ENCODE measurements around the gene MGST3. TPM values are rescaled to one million over a fixed set of nuclear protein-coding genes. Genes with fewer than 3 reads are reported as not detected.
A peak's percentile ranks its signal among the peaks of the same experiment; 100 is the strongest.
"Not testable (repeated sequence)": the region's sequence is repeated elsewhere in the genome, so short reads cannot be mapped to it uniquely, and the experiment has no call there.

MGST3 gene
- 100 to 1,000 TPM; 199 to 230 TPM for total RNA-seq
- 100 to 1,000 TPM; 203 to 277 TPM for polyA plus RNA-seq
- long read RNA-seq, donor 1, transcript MGST3-207 (2 exons, 1,002 nt), result minor isoform, 10 of 97 reads
- long read RNA-seq, donor 1, transcript MGST3-213 (1 exons, 3,101 nt), result minor isoform, 8 of 97 reads
- long read RNA-seq, donor 1, transcript MGST3-205 (6 exons, 1,015 nt), result major isoform, 63 of 97 reads
- long read RNA-seq, donor 1, partial matches to known transcripts, result 0 of 97 reads
- long read RNA-seq, donor 1, other reads (novel, unspliced or antisense), result 12 of 97 reads
- long read RNA-seq, donor 2, transcript MGST3-205 (6 exons, 1,015 nt), result major isoform, 53 of 65 reads
- long read RNA-seq, donor 2, partial matches to known transcripts, result 3 of 65 reads
- long read RNA-seq, donor 2, other reads (novel, unspliced or antisense), result 6 of 65 reads

DNA sequence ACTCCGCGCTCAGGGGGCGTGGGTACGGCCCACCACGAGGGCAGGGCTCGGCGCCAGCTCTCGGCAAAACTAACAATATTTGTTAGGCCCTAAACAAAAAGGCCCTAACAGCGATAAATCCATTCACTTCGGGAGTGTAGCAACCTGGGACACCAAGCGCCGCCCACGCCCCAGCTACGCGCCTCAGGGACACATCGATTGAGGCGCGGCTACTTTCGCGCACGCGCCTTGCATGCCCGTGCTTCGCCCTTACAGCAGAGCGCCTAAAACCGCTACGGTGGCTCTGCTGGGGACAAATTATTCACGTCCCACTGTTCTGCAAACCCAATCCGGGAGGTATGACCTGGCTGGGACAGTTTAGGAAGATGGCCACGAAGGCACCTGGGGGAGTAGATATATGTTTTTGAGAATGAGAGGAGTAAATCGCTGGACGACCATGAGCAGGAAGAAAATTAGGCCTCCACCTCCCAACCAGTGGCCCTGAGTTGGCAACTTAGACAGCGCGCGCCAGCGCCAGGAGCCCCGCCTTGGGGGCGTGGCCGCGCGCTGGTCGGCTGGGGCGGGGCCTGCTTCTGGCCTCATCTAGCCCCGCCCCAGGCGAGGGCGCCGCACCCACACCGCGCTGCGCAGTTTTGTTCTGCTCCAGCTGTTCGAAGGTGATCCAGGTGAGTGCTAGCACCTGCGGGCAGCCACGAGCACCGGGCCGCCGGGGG lies at the start of gene MGST3:
TSS of gene MGST3 (plus strand) at position 606 of the 713 bp plus-strand sequence. CDS start 18,614 bp downstream, outside the sequence.
- no peaks in the 10 kb centered on the region for H3K27me3 ChIP-seq (ENCODE audit: control insufficient read depth in 1 of 2, insufficient read depth in 2 of 2, low read length in 1 of 2)
- no peaks in the 10 kb centered on the region for H3K9me3 ChIP-seq (ENCODE audit: control insufficient read depth, low read length)
- ATAC-seq (ENCODE audit: low FRiP score), result peak; percentile 98
- H3K36me3 ChIP-seq (ENCODE audit: control insufficient read depth in 1 of 2, insufficient read depth in 2 of 2, low read length in 1 of 2), result peaks cover 0 to 3% of the 10 kb centered on the region in 2 donors
- DNase-seq, result peak; percentile 95 to 98
- H3K4me3 ChIP-seq (ENCODE audit: low read length in 2 of 2), result peak within 1 kb of the TSS; percentile 84 to 93
- intact Hi-C loops (cut with DNase I), result loop anchor here in 1 of 2 donors (2.0 to 10.0 kb wide), 5 partner anchors 33 to 268 kb away; partner anchors contain the start of genes ALDH9A1, TMCO1 and UCK2
- H3K27ac ChIP-seq (ENCODE audit: low read depth in 1 of 2, low read length in 2 of 2), result peak within 1 kb of the TSS; percentile 33 to 92
- no peaks in the 10 kb centered on the region for H3K4me1 ChIP-seq (ENCODE audit: control insufficient read depth in 1 of 2, insufficient read depth in 2 of 2, low read length in 2 of 2)
- WGBS, 2 donors, result 0 to 1% methylated on average over 49 to 56 of the region's 56 CpGs

DNA sequence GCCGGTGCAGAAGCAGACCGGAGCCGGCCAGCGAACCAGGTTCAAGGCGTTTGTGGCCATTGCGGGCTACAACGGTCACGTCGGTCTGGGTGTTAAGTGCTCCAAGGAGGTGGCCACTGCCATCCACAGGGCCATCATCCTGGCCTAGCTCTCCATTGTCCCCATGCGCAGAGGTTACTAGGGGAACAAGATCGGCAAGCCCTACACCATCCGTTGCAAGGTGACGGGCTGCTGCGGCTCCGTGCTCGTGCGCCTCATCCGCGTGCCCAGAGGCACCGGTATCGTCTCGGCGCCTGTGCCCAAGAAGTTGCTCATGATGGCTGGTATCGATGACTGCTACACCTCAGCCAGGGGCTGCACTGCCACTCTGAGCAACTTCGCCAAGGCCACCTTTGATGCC lies 49.1 kb upstream of the MGST3 start:
- H3K9me3 ChIP-seq (ENCODE audit: control insufficient read depth, low read length), result peaks cover 1% of the 10 kb centered on the region
- no peak overlapping the region for H3K4me3 ChIP-seq (ENCODE audit: low read length in 2 of 2)
- ATAC-seq (ENCODE audit: low FRiP score), result no peak
- intact Hi-C loops (cut with DNase I), result no loop called here
- WGBS, 2 donors, result 96 to 97% methylated on average over 25 of the region's 25 CpGs
- no peak overlapping the region for H3K27ac ChIP-seq (ENCODE audit: low read depth in 1 of 2, low read length in 2 of 2)
- no peak for DNase-seq
- H3K4me1 ChIP-seq (ENCODE audit: control insufficient read depth in 1 of 2, insufficient read depth in 2 of 2, low read length in 2 of 2), result no peaks in the 10 kb centered on the region
- no peaks in the 10 kb centered on the region for H3K27me3 ChIP-seq (ENCODE audit: control insufficient read depth in 1 of 2, insufficient read depth in 2 of 2, low read length in 1 of 2)
- H3K36me3 ChIP-seq (ENCODE audit: control insufficient read depth in 1 of 2, insufficient read depth in 2 of 2, low read length in 1 of 2), result no peaks in the 10 kb centered on the region

DNA sequence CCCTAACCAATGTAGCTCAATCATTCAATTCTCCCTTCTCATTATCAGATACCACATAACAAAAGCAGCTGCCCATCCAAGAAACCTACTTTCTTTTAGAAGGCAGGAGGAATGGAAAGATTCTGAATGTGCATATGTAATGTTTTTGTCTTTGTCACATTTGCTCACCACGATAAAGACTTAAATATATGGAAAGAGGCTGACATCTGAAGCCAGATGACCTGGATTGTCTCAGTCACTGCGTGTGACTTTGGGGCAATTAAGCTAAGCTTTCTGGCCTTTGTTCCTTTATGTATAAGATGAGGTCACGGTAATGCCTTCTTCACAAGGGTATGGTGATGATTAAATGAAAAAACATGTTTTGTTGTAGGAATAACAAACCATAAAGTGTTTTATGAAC lies 44.6 kb upstream of the MGST3 start:
- WGBS, 2 donors, result 66 to 77% methylated on average over 3 of the region's 3 CpGs
- Histone ChIP-seq H3K4me3 (ENCODE audit: low read length in 2 of 2) (no peak overlapping the region), H3K9me3 (ENCODE audit: control insufficient read depth, low read length) (peaks cover 1% of the 10 kb centered on the region), H3K4me1 (ENCODE audit: control insufficient read depth in 1 of 2, insufficient read depth in 2 of 2, low read length in 2 of 2) (no peaks in the 10 kb centered on the region), H3K36me3 (ENCODE audit: control insufficient read depth in 1 of 2, insufficient read depth in 2 of 2, low read length in 1 of 2) (no peaks in the 10 kb centered on the region), H3K27ac (ENCODE audit: low read depth in 1 of 2, low read length in 2 of 2) (no peak overlapping the region), H3K27me3 (ENCODE audit: control insufficient read depth in 1 of 2, insufficient read depth in 2 of 2, low read length in 1 of 2) (no peaks in the 10 kb centered on the region)
- ATAC-seq (ENCODE audit: low FRiP score) (no peak), DNase-seq (no peak)
- intact Hi-C loops (cut with DNase I), result no loop called here

DNA sequence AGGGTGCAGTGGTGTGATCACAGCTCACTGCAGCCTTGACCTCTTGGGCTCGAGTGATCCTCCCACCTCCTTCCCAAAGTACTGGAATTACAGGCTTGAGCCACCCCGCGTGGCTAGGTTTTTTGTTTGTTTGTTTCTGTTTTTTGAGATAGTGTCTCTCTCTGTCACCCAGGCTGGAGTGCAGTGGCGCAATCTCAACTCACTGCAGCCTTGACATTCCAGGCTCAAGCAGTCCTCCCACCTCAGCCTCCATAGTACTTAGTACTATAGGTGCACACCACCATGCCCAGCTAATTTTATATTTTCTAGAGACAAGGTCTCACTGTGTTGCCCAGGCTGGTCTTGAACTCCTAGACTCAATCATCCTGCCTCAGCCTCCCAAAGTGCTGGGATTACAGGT lies 39.6 kb upstream of the MGST3 start:
- not testable (repeated sequence) for H3K4me3 ChIP-seq (ENCODE audit: low read length in 2 of 2); H3K27me3 ChIP-seq (ENCODE audit: control insufficient read depth in 1 of 2, insufficient read depth in 2 of 2, low read length in 1 of 2); H3K9me3 ChIP-seq (ENCODE audit: control insufficient read depth, low read length); ATAC-seq (ENCODE audit: low FRiP score); DNase-seq; H3K27ac ChIP-seq (ENCODE audit: low read depth in 1 of 2, low read length in 2 of 2); H3K4me1 ChIP-seq (ENCODE audit: control insufficient read depth in 1 of 2, insufficient read depth in 2 of 2, low read length in 2 of 2); H3K36me3 ChIP-seq (ENCODE audit: control insufficient read depth in 1 of 2, insufficient read depth in 2 of 2, low read length in 1 of 2)
- intact Hi-C loops (cut with DNase I), result loop anchor here in 1 of 2 donors (10.0 kb wide), 1 partner anchor 447 kb away; no protein-coding TSS in a partner anchor
- WGBS, 2 donors, result 83 to 88% methylated on average over 4 of the region's 4 CpGs

DNA sequence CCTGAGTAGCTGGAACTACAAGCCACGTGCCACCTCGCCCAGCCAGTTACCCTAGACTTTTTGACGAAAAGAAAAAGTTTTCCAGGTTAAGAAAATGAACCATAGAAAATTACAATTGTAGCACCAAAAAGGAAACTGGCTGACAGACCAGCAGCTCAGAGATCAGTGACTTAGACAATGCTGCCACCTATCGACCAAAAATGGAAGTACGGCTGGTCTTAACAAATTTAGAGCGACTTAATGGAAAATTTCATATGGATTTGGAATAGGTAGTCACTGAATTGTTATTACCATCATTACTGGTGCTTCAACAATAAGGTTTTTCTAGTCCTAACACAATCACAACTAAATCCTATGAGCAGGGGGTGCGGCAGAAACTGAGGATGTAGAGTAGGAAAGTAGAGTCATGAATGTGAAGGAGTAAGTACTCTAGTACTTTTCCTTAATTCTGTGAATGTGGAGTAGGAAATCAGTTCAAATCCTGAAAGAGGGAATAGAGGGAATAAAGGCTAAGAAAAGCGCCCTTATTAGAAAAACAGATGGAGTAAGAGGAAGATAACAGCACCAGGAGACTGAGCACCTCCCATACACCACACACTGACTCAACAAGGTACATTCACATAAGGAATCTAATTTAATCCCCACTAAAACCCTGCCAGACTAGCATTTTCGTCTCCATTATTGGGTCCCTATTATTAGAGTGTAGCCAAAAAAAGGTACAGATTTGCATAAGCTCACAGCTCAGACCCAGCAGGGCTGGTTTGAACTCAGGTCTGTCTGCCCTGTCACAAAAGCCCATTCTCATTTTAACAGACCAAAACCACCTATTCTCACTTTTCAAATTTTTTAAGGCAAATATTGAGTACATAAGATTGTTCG lies 37.9 kb upstream of the MGST3 start:
- no peak overlapping the region for H3K4me3 ChIP-seq (ENCODE audit: low read length in 2 of 2)
- 1 to 2% methylated on average over 10 of the region's 10 CpGs for WGBS, 2 donors
- H3K4me1 ChIP-seq (ENCODE audit: control insufficient read depth in 1 of 2, insufficient read depth in 2 of 2, low read length in 2 of 2), result peaks cover 0 to 2% of the 10 kb centered on the region in 2 donors
- H3K36me3 ChIP-seq (ENCODE audit: control insufficient read depth in 1 of 2, insufficient read depth in 2 of 2, low read length in 1 of 2), result no peaks in the 10 kb centered on the region
- no peak overlapping the region for H3K27ac ChIP-seq (ENCODE audit: low read depth in 1 of 2, low read length in 2 of 2)
- DNase-seq (peak in 1 of 2 donors; percentile 67), ATAC-seq (ENCODE audit: low FRiP score) (peak; percentile 74)
- no peaks in the 10 kb centered on the region for H3K27me3 ChIP-seq (ENCODE audit: control insufficient read depth in 1 of 2, insufficient read depth in 2 of 2, low read length in 1 of 2)
- intact Hi-C loops (cut with DNase I), result loop anchor here (1.0 to 10.0 kb wide), 3 partner anchors 200 to 448 kb away; no protein-coding TSS in a partner anchor
- H3K9me3 ChIP-seq (ENCODE audit: control insufficient read depth, low read length), result no peaks in the 10 kb centered on the region

DNA sequence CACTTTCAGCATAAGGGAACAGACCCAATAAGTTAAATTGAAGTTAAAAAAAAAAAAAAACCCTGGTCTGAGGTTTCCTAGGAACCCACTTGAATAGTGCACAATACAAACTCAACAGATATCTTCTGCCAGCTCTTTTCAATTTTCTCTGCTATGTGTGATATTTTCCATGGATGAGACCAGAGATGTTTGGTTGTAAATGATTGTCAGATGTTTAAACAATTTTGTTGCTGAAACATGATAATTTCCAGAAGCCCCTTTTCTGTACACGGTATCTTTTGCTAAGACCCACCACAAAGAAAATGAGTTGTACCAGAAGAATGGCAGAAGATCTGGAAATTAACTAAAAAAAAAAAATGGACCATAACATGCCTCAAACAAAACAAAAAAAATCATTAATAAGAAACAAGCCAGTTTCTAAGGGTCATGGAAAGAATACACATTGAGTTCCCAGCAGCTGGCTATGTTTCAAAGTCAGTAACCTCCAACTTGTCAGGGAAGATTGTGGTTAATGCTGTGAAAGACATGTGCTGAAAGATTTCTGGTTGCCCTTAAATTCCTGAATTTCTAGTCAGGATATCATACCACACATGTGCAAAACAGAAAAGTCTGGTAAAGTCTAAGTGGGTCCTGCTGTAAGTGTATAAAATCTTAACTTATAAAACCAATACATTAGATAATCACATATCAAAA lies 35.6 kb upstream of the MGST3 start:
- Histone ChIP-seq H3K4me3 (ENCODE audit: low read length in 2 of 2) (no peak overlapping the region), H3K27ac (ENCODE audit: low read depth in 1 of 2, low read length in 2 of 2) (no peak overlapping the region), H3K4me1 (ENCODE audit: control insufficient read depth in 1 of 2, insufficient read depth in 2 of 2, low read length in 2 of 2) (peaks cover 0 to 5% of the 10 kb centered on the region in 2 donors), H3K36me3 (ENCODE audit: control insufficient read depth in 1 of 2, insufficient read depth in 2 of 2, low read length in 1 of 2) (no peaks in the 10 kb centered on the region), H3K27me3 (ENCODE audit: control insufficient read depth in 1 of 2, insufficient read depth in 2 of 2, low read length in 1 of 2) (no peaks in the 10 kb centered on the region), H3K9me3 (ENCODE audit: control insufficient read depth, low read length) (no peaks in the 10 kb centered on the region)
- intact Hi-C loops (cut with DNase I), result loop anchor here in 1 of 2 donors (5.0 to 10.0 kb wide), 3 partner anchors 37 to 451 kb away; partner anchors contain the start of genes MGST3 and TMCO1
- WGBS, 2 donors, result 29 to 40% methylated on average over 1 of the region's 1 CpG
- ATAC-seq (ENCODE audit: low FRiP score) (no peak), DNase-seq (no peak)

DNA sequence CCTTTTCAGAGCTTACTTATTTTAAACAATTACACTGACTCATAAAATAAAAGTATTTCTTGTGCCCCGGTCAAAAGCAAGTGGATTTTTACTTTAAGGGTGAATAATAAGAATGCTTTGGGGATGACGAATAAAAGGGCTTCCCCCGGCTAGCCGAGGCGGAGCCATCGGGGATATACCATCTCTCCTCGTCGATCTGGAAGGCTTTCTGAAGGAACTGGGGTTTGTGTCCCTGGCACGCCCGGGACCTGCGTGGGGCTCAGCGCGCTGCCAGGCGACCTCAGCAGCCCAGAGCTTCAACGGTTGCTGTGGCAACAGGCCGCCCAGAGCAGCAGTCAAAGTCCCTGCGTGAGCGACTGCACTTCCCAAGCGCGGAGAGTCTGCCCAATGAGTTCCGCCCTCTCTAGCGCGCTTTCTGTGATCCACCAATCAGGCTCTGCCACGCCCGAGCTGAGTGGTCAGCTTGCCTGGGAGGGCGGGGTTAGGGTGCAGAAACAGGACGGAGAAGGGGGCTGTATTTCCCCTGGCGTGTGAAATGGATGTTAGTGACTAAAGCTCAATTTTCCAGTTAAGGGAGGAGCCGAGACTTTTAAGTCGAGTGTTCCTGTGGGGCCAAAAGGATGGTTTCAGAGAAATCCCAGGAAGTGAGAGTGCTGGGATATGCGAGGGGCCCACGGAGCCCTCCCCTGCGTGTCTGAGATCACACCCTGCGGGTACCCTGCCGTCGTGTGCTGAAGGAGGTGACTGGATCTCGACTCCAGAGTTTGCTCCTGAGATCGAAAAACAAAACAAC lies 33.0 kb upstream of the MGST3 start:
- peak overlapping the region; percentile 47 to 86 for H3K4me3 ChIP-seq (ENCODE audit: low read length in 2 of 2)
- H3K36me3 ChIP-seq (ENCODE audit: control insufficient read depth in 1 of 2, insufficient read depth in 2 of 2, low read length in 1 of 2), result no peaks in the 10 kb centered on the region
- peaks cover 0 to 5% of the 10 kb centered on the region in 2 donors for H3K4me1 ChIP-seq (ENCODE audit: control insufficient read depth in 1 of 2, insufficient read depth in 2 of 2, low read length in 2 of 2)
- H3K9me3 ChIP-seq (ENCODE audit: control insufficient read depth, low read length), result no peaks in the 10 kb centered on the region
- peak overlapping the region; percentile 18 to 79 for H3K27ac ChIP-seq (ENCODE audit: low read depth in 1 of 2, low read length in 2 of 2)
- peak; percentile 99 for ATAC-seq (ENCODE audit: low FRiP score)
- intact Hi-C loops (cut with DNase I), result loop anchor here in 1 of 2 donors (5.0 to 10.0 kb wide), 3 partner anchors 34 to 453 kb away; partner anchors contain the start of genes MGST3 and TMCO1
- no peaks in the 10 kb centered on the region for H3K27me3 ChIP-seq (ENCODE audit: control insufficient read depth in 1 of 2, insufficient read depth in 2 of 2, low read length in 1 of 2)
- peak; percentile 99 for DNase-seq
- 0% methylated on average over 38 of the region's 38 CpGs for WGBS, 2 donors

All from aorta (tissue), 5 donors.